Urinary bladder (tissue), 4 donors: ENCODE measurements around the gene PDIK1L. TPM values are rescaled to one million over a fixed set of nuclear protein-coding genes. Genes with fewer than 3 reads are reported as not detected.
"Not testable (repeated sequence)": the region's sequence is repeated elsewhere in the genome, so short reads cannot be mapped to it uniquely, and the experiment has no call there.

Experiments
- DNase-seq: peaks from one replicate; pipeline ENCODE4 v3.0.0-alpha.2; 2015; ENCODE audit errors: extremely low spot score
- H3K27ac ChIP-seq: one replicate; pipeline ENCODE4 v1.5.1; 2013; ENCODE audit warnings: low read depth, mild to moderate bottlenecking, moderate library complexity
- H3K36me3 ChIP-seq: one replicate; pipeline ENCODE4 v1.6.1; 2013; ENCODE audit warnings: mild to moderate bottlenecking, moderate library complexity; ENCODE audit not compliant: insufficient read depth
- H3K4me1 ChIP-seq: one replicate; pipeline ENCODE4 v1.6.1; 2013; ENCODE audit warnings: mild to moderate bottlenecking, moderate library complexity; ENCODE audit not compliant: insufficient read depth
- H3K4me3 ChIP-seq: one replicate; pipeline ENCODE4 v1.5.1; 2013; ENCODE audit warnings: low read depth, low read length
- WGBS: extraction: QIAGEN DNeasy Blood & Tissue Kit; methylation state at CpG from one replicate; pipeline ENCODE4 v1.1.7; 2013; 5-methylcytosine and 5-hydroxymethylcytosine counted together
- polyA plus RNA-seq: library from polyadenylated mRNA; stranded (reverse); fragments of 200-250 nt; gene quantifications from one replicate; pipeline ENCODE4 v1.2.3, GENCODE V29; 2013
- total RNA-seq: library from RNA; depleted of rRNA; stranded (reverse); fragments of >200 nt; gene quantifications from one replicate; pipeline ENCODE4 v1.2.3, GENCODE V29; 2014
- donor health status: healthy with polysubstance abuse.
- donor health status: healthy.

PDIK1L gene
- total and polyA plus RNA-seq, 2 donors = 4.4 to 18.6 TPM

GRCh38 chr1:26097696-26098095 lies 13.9 kb upstream of the PDIK1L start:
- Histone ChIP-seq H3K4me3 (no peak overlapping the region), H3K4me1 (no peaks in the 10 kb centered on the region), H3K36me3 (no peaks in the 10 kb centered on the region), H3K27ac (no peak overlapping the region)
- no peak for DNase-seq

GRCh38 chr1:26098602-26099001 lies 13.0 kb upstream of the PDIK1L start:
- WGBS = 96% methylated on average over 4 of the region's 4 CpGs
- no peak overlapping the region for H3K27ac ChIP-seq

DNA sequence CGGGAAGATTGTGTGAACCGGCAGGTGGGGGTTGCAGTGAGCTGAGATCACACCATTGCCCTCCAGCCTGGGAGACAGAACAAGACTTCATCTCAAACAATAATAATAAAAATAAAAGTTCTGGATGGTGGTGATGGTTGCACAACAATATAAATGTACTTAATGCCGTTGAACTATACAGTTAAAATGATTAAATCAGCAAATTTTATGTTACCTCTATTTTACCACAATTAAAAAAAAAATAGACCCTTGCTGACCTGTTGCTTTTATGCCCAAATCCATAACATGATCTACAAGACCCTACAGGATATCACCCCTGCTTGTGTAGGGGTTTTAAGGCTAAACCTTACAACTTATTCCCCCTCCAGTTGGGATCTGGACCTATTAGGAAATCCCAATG lies 11.8 kb upstream of the PDIK1L start:
- Histone ChIP-seq H3K27ac (no peak overlapping the region), H3K36me3 (no peaks in the 10 kb centered on the region), H3K4me3 (no peak overlapping the region), H3K4me1 (no peaks in the 10 kb centered on the region)
- 86% methylated on average over 3 of the region's 3 CpGs for WGBS
- DNase-seq = no peak

More at GRCh38 chr1:26098602-26099001, 13.0 kb upstream of the PDIK1L start:
- no peaks in the 10 kb centered on the region for H3K36me3 ChIP-seq
- no peak overlapping the region for H3K4me3 ChIP-seq
- no peak for DNase-seq
- H3K4me1 ChIP-seq = no peaks in the 10 kb centered on the region

- not testable (repeated sequence) for H3K4me1 ChIP-seq, DNase-seq, H3K27ac ChIP-seq, H3K36me3 ChIP-seq, H3K4me3 ChIP-seq
- 77% methylated on average over 10 of the region's 10 CpGs for WGBS
Observed at GRCh38 chr1:26100204-26100603, 11.4 kb upstream of the PDIK1L start.

DNA sequence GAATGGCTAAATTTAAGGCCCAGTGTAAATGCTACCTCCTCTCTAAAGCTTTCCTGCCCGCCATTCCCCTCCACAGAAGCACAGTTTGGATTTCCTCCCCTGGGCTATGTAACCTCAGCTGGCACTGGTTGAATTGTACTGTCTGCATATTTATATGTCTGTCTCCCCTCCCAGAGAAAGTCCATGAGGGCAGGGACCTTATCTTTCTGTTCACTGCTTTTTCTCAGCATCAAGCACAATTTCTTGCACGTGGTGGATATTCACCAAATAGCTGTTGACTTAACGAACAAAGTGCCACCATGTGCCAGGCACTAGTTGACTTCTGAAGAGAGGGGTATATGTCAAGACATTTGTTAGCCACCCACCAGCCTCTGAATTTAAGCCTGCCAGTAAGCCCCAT lies 9.5 kb upstream of the PDIK1L start:
- Histone ChIP-seq H3K4me1 (no peaks in the 10 kb centered on the region), H3K4me3 (no peak overlapping the region), H3K27ac (no peak overlapping the region), H3K36me3 (no peaks in the 10 kb centered on the region)
- WGBS = 74% methylated on average over 3 of the region's 3 CpGs
- no peak for DNase-seq

DNA sequence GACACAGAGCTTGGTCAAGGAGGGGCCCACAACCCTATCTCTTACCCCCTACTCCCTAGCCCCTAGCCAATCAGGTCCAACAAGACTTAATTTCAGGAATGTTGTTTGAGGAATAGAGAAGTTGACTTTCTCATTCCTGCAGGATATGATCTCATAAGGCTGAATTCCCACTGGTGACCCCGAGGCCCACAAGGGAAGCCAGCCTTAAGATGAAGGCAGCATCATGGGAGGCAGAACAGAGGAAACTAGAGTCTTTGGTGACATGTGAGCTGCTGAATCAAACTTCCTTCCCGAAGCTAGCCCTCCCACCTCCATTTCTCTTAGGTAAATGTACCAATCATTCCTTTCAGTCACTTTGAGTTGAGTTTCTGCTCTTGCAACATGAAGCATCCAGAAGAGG lies 9.1 kb upstream of the PDIK1L start:
- Histone ChIP-seq H3K4me1 (no peaks in the 10 kb centered on the region), H3K4me3 (no peak overlapping the region), H3K36me3 (no peaks in the 10 kb centered on the region), H3K27ac (no peak overlapping the region)
- WGBS = 52% methylated on average over 2 of the region's 2 CpGs
- DNase-seq = no peak

DNA sequence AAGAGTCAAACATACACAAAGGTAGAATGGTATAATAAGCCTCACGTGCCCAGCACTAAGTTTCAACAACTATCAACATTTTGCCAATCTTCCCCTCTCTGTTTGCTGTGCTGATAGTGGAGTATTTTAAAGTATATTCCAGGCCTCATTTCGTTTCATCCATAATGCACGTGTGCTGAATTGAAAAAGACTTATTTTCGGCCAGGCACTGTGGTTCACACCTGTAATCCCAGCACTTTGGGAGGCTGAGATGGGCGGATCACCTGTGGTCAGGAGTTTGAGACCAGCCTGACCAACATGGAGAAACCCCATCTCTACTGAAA lies 6.4 kb upstream of the PDIK1L start:
- not testable (repeated sequence) for H3K4me1 ChIP-seq, H3K4me3 ChIP-seq, H3K27ac ChIP-seq, DNase-seq, H3K36me3 ChIP-seq
- 41% methylated on average over 5 of the region's 5 CpGs for WGBS

DNA sequence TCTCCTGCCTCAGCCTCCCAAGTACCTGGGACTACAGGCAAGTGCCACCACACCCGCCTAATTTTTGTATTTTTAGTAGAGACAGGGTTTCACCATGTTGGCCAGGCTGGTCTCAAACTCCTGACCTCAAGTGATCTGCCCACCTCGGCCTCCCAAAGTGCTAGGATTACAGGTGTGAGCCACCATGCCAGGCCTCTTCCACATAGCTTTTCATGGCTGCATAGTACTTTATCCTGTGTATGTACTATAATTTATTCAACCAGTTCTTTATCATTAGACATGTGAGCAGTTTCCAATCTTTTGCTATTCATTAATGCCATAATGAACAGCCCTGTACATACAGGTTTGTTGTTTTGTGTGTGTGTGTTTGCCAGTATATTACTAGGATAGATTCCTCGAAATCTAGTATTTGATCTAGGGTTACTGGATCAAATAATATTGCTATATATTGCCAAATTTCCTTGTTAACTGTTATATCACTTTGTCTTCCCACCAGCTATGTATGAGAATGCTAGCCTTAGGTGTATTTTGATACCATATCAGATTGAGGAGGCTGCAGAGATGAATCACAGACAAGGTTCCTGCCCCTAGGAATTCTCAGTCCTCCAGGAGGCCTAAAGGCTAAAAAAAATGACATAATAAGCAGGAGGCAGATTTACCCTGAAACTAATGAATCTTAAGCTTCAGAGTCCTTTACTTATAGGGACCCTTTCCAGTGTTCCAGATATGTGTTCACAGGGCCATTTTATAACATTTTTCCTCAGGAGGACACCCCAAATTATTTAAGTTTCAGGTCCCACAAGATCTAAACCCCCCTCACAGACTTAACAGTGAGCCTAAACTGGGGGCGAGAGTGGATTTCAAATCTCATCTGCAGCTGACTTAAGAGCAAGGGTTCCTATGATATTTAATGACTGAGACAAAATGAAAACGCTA lies 2.1 kb upstream of the PDIK1L start:
- no peak for DNase-seq
- WGBS = 89% methylated on average over 5 of the region's 5 CpGs
- Histone ChIP-seq H3K4me1 (peaks cover 2% of the 10 kb centered on the region), H3K27ac (no peak overlapping the region), H3K4me3 (no peak overlapping the region), H3K36me3 (no peaks in the 10 kb centered on the region)

DNA sequence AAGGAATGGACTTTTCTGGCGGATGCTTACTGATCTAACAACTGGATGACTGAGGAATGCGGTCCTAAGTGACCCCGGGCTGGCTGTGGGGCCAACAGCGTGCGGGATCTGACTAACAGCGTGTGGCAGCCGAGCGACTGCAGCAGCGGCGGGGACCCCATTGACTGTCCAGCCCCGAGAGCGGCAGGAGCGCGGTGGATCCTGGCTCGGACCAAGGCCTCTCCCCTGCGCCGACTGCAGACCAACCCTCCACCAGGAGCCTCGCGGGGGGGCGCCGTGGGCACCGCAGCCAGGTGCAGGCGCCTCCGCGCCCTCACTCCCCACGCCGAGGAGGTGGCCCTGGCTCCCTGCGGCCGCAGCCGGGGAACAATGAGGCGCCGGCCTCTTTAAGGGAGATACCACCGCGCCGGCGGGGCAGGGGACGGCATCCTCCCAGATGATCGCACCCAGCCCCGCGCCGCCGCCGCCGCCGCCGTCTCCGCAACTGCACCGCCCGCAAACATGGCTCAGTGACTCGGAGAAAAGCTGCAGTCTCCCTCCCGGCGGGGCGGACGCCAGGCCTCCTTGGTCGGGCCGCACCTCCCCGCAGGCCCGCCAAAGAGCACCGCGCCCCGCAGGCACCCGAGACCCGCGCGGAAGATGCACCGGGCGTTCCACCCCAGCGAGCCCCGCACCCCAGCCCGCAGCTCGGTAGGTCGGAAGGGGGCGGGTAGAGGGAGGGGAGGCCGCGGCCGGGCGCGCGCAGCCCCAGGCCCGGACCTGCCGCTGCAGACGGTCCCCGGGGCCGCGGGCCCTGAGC lies 694 bp upstream of the PDIK1L start:
- under 1% methylated on average over 85 of the region's 85 CpGs for WGBS
- no peak for DNase-seq
- peak overlapping the region; percentile 85 for H3K4me3 ChIP-seq
- H3K4me1 ChIP-seq = peaks cover 2% of the 10 kb centered on the region
- peak overlapping the region; percentile 88 for H3K27ac ChIP-seq
- no peaks in the 10 kb centered on the region for H3K36me3 ChIP-seq

- 2% methylated on average over 9 of the region's 9 CpGs for WGBS
- Histone ChIP-seq H3K27ac (peak overlapping the region; percentile 30), H3K36me3 (no peaks in the 10 kb centered on the region), H3K4me3 (peak overlapping the region; percentile 85), H3K4me1 (peaks cover 2% of the 10 kb centered on the region)
- DNase-seq = no peak
Observed at GRCh38 chr1:26112407-26112775, 767 bp downstream of the PDIK1L start.

DNA sequence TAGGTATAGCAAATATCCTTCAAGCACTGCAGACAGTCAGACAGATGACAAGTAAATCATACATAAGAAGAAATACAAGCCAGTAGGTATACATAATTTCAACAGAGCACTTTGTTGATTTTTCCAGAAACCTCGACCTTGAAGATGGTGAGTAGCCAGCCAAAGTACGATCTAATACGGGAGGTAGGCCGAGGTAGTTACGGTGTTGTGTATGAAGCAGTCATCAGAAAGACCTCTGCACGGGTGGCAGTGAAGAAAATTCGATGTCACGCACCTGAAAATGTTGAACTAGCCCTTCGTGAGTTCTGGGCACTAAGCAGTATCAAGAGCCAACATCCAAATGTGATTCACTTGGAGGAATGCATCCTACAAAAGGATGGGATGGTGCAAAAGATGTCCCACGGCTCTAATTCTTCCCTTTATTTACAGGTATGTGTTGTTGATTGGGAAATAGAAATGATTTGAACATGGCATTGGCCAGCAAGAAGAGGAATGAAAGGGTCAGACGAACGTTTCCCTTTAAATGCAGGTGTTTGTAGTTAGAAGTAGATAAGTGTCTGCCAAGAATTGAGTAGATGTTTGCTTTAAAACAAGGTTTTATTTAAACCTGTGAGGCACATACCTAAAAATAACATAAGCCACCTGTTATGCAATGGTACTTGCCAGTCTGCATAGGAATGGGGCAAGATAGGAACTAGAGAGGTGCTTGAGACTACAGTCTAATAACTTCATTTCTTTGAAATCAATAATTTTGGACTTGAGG lies 2.7 kb downstream of the PDIK1L start:
- H3K36me3 ChIP-seq = no peaks in the 10 kb centered on the region
- H3K27ac ChIP-seq = no peak overlapping the region
- 85% methylated on average over 12 of the region's 12 CpGs for WGBS
- H3K4me1 ChIP-seq = peaks cover 2% of the 10 kb centered on the region
- no peak for DNase-seq
- H3K4me3 ChIP-seq = no peak overlapping the region

DNA sequence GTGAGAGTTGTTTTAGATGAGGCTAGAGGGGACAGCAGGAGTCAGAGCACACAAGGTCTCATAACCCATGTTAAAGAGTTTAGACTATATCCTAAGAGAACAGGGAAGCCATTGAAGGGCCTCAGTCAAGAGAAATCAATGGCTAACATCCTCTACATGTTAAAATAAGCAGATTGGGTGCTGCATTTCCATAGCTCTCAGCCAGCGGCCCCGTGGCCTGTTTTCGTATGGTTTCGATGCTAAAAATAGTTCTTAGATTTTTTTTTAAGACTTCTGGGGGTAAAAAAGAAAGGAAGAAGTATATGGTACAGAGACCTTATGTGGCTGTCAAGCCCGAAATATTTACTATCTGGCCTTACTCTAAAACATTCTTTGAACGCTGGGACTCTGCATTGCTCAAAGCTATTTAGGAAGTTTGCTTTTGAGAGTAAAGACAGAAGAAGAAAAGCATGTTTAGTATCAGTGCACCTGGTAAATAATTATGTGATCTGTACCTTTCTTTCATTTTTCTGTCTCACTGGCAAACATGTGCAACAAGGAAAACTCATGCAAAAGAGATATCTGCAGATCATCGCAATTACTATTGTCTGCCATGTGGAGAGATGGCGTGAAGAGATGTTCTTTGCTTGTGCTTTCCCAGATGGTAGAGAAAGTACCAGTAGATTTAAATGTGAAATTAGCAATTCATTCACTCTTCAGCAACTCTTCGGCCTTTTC lies 8.4 kb downstream of the PDIK1L start:
- peaks cover 2% of the 10 kb centered on the region for H3K36me3 ChIP-seq
- H3K4me1 ChIP-seq = no peaks in the 10 kb centered on the region
- H3K27ac ChIP-seq = no peak overlapping the region
- no peak overlapping the region for H3K4me3 ChIP-seq
- 71% methylated on average over 9 of the region's 9 CpGs for WGBS
- no peak for DNase-seq
